Spleen (tissue), 11 donors: ENCODE measurements around the gene AIG1. TPM values are rescaled to one million over a fixed set of nuclear protein-coding genes. Genes with fewer than 3 reads are reported as not detected.
"Not testable (repeated sequence)": the region's sequence is repeated elsewhere in the genome, so short reads cannot be mapped to it uniquely, and the experiment has no call there.

ENCODE experiments used
- DNase-seq: peaks from one replicate; pipeline ENCODE4 v3.0.0-alpha.2; 2020
- H3K27ac ChIP-seq, 8 donors: fragments of 200-600 bp; sonication (generic) in 7 of 8; 1 replicate in 4 of 8; 2 replicates in 4 of 8; pipeline versions ENCODE4 v1.5.0 to v1.8.0; 2016 to 2021; ENCODE audit warnings: inconsistent platforms in 4 of 8, mild to moderate bottlenecking in 4 of 8, moderate library complexity in 1 of 8
- H3K27me3 ChIP-seq, 7 donors: fragments of 200-600 bp; sonication (generic) in 6 of 7; replicated peaks in 1 of 7; 1 replicate in 4 of 7; 2 replicates in 3 of 7; pipeline versions ENCODE4 v1.5.0 to v1.8.0; 2016 to 2021; ENCODE audit warnings: inconsistent platforms in 3 of 7, mild to moderate bottlenecking in 1 of 7
- H3K36me3 ChIP-seq, 6 donors: fragments of 200-600 bp; sonication (generic) in 5 of 6; 1 replicate in 4 of 6; 2 replicates in 2 of 6; pipeline versions ENCODE4 v1.5.0 to v1.8.0; 2016 to 2021; ENCODE audit warnings: inconsistent platforms in 2 of 6
- H3K4me1 ChIP-seq, 6 donors: fragments of 200-600 bp; sonication (generic) in 5 of 6; 1 replicate in 3 of 6; 2 replicates in 3 of 6; pipeline versions ENCODE4 v1.5.0 to v1.8.0; 2016 to 2021; ENCODE audit warnings: inconsistent platforms in 3 of 6
- H3K4me3 ChIP-seq, 8 donors: fragments of 200-600 bp; sonication (generic) in 7 of 8; 1 replicate in 4 of 8; 2 replicates in 4 of 8; pipeline versions ENCODE4 v1.5.0 to v1.8.0; 2016 to 2021; ENCODE audit warnings: inconsistent platforms in 4 of 8, mild to moderate bottlenecking in 4 of 8, moderate library complexity in 2 of 8
- H3K9me3 ChIP-seq, 8 donors: fragments of 200-600 bp; sonication (generic) in 7 of 8; 1 replicate in 4 of 8; 2 replicates in 4 of 8; pipeline versions ENCODE4 v1.5.0 to v1.8.0; 2016 to 2021; ENCODE audit warnings: inconsistent platforms in 4 of 8
- POLR2A ChIP-seq, 3 donors: fragments of 450-650 bp; IDR thresholded peaks; one replicate each; pipeline ENCODE4 v1.5.1; 2017; ENCODE audit warnings: antibody characterized with exemption in 3 of 3, mild to moderate bottlenecking in 1 of 3
- POLR2AphosphoS5 ChIP-seq, 3 donors: sonication (generic); formaldehyde crosslinking; IDR thresholded peaks; one replicate each; pipeline ENCODE4 v1.5.1; 2017; ENCODE audit warnings: antibody characterized with exemption in 3 of 3
- WGBS, 5 donors: extraction: QIAGEN DNeasy Blood & Tissue Kit in 3 of 5; methylation state at CpG; one replicate each; pipeline versions ENCODE4 v1.1.5 to v1.1.7; 2013 to 2018; 5-methylcytosine and 5-hydroxymethylcytosine counted together
- intact Hi-C: fragments of 100-400 bp; cut with DNase I; formaldehyde crosslinking; loops from one replicate; pipeline ENCODE4 v1.15.0; 2023; ENCODE audit warnings: low total_unique reads
- polyA plus RNA-seq, 3 donors: library from polyadenylated mRNA; stranded (reverse); fragments of 200-250 nt; gene quantifications; one replicate each; pipeline ENCODE4 v1.2.1, GENCODE V29; 2013
- total RNA-seq, 7 donors: library from RNA; depleted of rRNA in 3 of 7; stranded (reverse); fragments of >200 nt in 3 of 7; fragmentation: NEBNext Ultra II Directional in 4 of 7; extraction: Animal tissue kit (Norgen Biotek cat#: 25700) in 4 of 7; gene quantifications; one replicate each; pipeline versions ENCODE4 v1.1.0 to v1.2.1, GENCODE V29; 2016 to 2021
- TF ChIP-seq, protein P1 (sequence below), 11 experiments: fragments of 200-600 bp in 7 of 11; fragments of 450-650 bp in 4 of 11; sonication (generic) in 4 of 11; IDR thresholded peaks in 8 of 11; conservative IDR thresholded peaks in 3 of 11; 1 replicate in 7 of 11; 2 replicates in 4 of 11; pipeline versions ENCODE4 v1.4.0 to v1.8.0; 2016 to 2021; ENCODE audit warnings: antibody characterized with exemption in 11 of 11, inconsistent platforms in 4 of 11, mild to moderate bottlenecking in 1 of 11
- donor health status: healthy with polysubstance abuse.
- donor health status: DM: no; HTN: no; CAD: no; lungs with moderate emphysema.
- donor health status: DM: no; HTN: no; CAD: no.
- donor health status: Bipolar disorder and iron deficiency.
- donor health status: healthy.
- donor health status: DM: no; HTN: no; CAD: no.
- donor health status: DM: yes; HTN: yes; CAD: no.

Gene AIG1
- total and polyA plus RNA-seq, 10 donors: 14.3 to 38.0 (median 27.9) TPM

DNA sequence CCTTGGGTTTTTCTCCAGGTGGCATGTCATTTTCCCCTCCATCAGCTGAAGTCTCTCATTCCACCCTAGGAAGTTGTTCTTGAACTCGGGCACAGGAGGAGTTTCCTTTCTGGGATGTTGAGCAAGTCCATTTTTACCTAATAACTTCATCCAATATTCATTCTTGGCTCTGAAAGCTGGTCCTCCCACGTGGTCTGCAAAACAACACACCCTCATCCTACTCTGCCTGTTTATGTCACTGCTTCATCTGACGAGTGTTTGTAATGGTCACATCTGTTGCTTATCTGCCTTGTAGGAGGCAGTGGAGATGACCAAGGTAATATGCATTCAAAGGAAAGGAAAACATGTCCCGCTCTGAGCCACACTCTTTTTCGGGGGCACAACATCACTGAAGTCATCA, 41.7 kb upstream of the AIG1 start:
- Histone ChIP-seq H3K9me3 (peaks cover 0 to 7% (median 4%) of the 10 kb centered on the region in 8 donors), H3K27ac (no peak overlapping the region), H3K4me3 (no peak overlapping the region), H3K36me3 (no peaks in the 10 kb centered on the region), H3K4me1 (no peaks in the 10 kb centered on the region), H3K27me3 (no peaks in the 10 kb centered on the region)
- intact Hi-C loops: no loop called here
- no peak for DNase-seq
- TF ChIP-seq POLR2A (IDR thresholded peaks at IDR 0.05): no peak
- TF ChIP-seq, protein P1, sequence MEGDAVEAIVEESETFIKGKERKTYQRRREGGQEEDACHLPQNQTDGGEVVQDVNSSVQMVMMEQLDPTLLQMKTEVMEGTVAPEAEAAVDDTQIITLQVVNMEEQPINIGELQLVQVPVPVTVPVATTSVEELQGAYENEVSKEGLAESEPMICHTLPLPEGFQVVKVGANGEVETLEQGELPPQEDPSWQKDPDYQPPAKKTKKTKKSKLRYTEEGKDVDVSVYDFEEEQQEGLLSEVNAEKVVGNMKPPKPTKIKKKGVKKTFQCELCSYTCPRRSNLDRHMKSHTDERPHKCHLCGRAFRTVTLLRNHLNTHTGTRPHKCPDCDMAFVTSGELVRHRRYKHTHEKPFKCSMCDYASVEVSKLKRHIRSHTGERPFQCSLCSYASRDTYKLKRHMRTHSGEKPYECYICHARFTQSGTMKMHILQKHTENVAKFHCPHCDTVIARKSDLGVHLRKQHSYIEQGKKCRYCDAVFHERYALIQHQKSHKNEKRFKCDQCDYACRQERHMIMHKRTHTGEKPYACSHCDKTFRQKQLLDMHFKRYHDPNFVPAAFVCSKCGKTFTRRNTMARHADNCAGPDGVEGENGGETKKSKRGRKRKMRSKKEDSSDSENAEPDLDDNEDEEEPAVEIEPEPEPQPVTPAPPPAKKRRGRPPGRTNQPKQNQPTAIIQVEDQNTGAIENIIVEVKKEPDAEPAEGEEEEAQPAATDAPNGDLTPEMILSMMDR (IDR thresholded peaks at IDR 0.05 in 8 of 11, conservative IDR thresholded peaks at IDR 0.05 in 3 of 11): no peak
- no peak for TF ChIP-seq POLR2AphosphoS5 (IDR thresholded peaks at IDR 0.05)
- WGBS, 5 donors: 66 to 87% (median 74%) methylated on average over 5 of the region's 5 CpGs

DNA sequence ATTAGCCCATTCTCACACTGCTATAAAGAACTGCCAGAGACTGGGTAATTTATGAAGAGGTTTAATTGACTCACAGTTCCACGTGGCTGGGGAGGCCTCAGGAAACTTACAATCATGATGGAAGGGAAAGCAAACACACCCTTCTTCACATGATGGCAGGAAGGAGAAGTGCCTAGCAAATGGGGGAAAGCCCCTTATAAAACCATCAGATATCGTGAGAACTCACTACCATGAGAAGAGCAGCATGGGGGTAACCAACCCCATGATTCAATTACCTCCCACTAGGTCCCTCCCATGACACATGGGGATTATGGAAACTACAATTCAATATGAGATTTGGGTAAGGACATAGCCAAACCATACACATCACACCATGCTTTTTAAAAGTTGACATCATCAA, 39.8 kb upstream of the AIG1 start:
- DNase-seq, H3K36me3 ChIP-seq, H3K27ac ChIP-seq, H3K4me1 ChIP-seq, H3K4me3 ChIP-seq, intact Hi-C loops, H3K27me3 ChIP-seq, H3K9me3 ChIP-seq: not testable (repeated sequence)
- 50 to 60% (median 59%) methylated on average over 2 of the region's 2 CpGs for WGBS, 5 donors

DNA sequence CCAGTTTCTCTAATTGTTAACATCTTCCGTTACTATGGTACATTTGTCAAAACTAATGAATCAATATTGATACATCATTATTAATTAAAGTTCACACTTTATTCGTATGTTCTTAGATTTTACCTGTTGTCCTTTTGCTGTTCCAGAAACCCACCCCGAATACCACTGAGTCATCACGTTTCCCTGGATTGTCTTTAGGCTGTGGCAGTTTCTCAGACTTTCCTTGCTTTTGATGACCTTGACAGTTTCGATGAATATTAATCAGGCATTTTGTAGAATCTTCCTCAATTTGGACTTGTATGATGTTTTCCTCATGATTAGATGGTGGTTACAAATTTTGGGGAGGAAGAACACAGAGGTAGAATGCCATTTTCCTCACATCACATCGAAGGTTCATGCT, 39.1 kb upstream of the AIG1 start:
- no peak overlapping the region for H3K4me3 ChIP-seq
- TF ChIP-seq, protein P1 (IDR thresholded peaks at IDR 0.05 in 8 of 11, conservative IDR thresholded peaks at IDR 0.05 in 3 of 11): no peak
- TF ChIP-seq POLR2A (IDR thresholded peaks at IDR 0.05) (no peak), POLR2AphosphoS5 (IDR thresholded peaks at IDR 0.05) (no peak)
- intact Hi-C loops: no loop called here
- no peaks in the 10 kb centered on the region for H3K4me1 ChIP-seq
- no peak overlapping the region for H3K27ac ChIP-seq
- DNase-seq: no peak
- H3K9me3 ChIP-seq: peaks cover 0 to 7% (median 4%) of the 10 kb centered on the region in 8 donors
- no peaks in the 10 kb centered on the region for H3K36me3 ChIP-seq
- no peaks in the 10 kb centered on the region for H3K27me3 ChIP-seq
- WGBS, 5 donors: 93 to 98% (median 95%) methylated on average over 6 of the region's 6 CpGs

DNA sequence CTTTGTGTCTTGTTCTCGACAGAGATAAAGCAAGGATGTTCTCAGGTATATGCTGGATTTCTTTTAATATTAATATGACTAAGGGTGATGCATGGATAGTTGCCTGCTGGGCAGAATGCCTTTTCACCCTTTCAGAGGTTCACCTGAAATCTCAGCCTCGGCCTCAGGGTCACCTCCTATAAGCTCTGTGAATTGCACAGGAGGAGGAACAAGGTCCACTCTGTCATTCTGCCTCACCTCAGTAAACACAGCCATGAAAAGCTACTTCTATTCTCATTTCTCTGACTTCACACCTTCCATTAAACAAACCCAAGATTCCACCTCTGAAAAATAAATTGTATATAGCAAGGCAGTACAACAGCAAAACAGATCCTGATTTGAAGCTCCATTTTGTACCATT, 38.1 kb upstream of the AIG1 start:
- H3K9me3 ChIP-seq: peaks cover 0 to 7% (median 2%) of the 10 kb centered on the region in 8 donors
- intact Hi-C loops: no loop called here

More for the DNA sequence above, 38.1 kb upstream of the AIG1 start:
- no peaks in the 10 kb centered on the region for H3K4me1 ChIP-seq
- H3K4me3 ChIP-seq: no peak overlapping the region
- no peak overlapping the region for H3K27ac ChIP-seq
- WGBS, 5 donors: 72 to 91% (median 88%) methylated on average over 2 of the region's 2 CpGs
- H3K27me3 ChIP-seq: no peaks in the 10 kb centered on the region
- TF ChIP-seq, protein P1 (IDR thresholded peaks at IDR 0.05 in 8 of 11, conservative IDR thresholded peaks at IDR 0.05 in 3 of 11): no peak
- TF ChIP-seq POLR2AphosphoS5 (IDR thresholded peaks at IDR 0.05) (no peak), POLR2A (IDR thresholded peaks at IDR 0.05) (no peak)
- H3K36me3 ChIP-seq: no peaks in the 10 kb centered on the region
- no peak for DNase-seq
